NCI-H69 (cell line): ENCODE data around the gene SBF2.

Source experiments
- DNase-seq: peaks from one replicate; lab custom pipeline; 2025; lab: John Stamatoyannopoulos, UW

SBF2 gene

DNA sequence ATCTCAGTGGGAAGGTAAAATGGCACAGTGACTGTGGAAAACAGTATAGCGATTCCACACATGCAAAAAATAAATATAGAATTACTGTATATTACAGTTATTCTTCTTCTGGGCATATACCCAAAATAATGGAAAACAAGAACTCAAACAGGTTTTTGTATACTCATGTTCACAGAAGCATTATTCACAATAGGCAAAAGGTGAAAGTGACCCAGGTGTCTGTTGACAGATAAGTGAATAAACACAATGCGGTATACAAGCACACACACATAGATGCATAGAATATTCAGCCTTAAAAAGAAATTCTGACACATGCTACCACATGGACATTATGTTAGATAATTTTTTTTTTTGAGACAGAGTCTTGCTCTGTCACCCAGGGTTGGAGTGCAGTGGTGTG is 397.1 kb downstream of the SBF2 start:
- DNase-seq, result no peak

DNA sequence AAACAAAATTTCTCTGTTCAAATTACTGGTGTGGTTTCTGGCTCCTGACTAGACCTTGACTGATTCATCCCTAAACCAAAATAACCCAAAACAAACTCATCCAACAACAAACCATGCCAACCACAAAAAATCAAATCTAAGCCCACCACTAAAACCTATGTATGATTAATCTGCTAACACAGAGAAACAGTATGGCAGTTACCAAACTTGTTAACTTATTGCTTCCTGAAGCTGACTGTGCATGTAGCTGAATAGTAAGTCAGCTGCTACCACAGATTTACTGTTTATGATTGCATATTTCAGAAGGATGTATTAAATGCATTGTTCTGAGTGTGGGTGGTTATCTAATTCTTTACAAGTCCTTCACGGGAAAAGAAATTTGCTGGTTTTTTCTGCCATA is 399.0 kb downstream of the SBF2 start:
- DNase-seq, result no peak

DNA sequence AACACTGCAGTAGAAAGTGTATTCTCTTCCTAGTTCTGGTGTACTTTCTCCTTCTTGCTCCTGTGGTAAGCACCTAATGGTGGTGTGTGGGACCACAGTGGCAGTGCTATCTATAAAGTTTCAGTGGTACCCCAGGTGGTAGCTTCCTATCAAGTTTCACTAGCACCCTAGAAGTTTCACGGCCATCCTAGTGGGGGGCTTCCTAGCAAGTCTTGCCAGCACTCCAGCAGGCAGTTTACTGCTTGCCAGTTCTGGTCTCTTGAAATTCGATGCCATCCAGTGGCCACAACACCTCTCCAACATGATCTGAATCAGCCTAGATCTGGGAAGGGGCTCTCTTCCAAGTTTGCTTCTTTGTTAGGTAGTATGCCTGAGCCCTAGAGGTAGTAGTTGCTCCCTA is 400.5 kb downstream of the SBF2 start:
- peak; percentile 16 for DNase-seq

DNA sequence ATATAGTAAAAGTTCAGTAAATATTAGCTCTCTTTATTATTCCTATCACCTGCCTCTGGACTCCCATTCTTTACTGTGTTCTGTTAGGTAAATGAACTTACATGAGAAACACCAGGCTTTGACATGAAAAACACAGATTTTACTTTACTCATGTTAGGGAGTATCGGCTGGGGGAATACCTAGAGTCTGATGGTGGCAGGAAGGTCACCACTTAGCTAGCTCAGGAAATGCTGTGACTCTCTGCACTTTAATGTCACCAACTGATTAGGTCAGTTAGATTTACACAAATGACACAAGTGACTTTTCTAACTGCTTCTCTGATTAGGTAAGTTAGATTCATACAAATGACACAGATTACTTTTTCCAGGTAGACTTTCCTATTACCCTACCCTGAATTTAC is 405.1 kb downstream of the SBF2 start:
- DNase-seq, result no peak

DNA sequence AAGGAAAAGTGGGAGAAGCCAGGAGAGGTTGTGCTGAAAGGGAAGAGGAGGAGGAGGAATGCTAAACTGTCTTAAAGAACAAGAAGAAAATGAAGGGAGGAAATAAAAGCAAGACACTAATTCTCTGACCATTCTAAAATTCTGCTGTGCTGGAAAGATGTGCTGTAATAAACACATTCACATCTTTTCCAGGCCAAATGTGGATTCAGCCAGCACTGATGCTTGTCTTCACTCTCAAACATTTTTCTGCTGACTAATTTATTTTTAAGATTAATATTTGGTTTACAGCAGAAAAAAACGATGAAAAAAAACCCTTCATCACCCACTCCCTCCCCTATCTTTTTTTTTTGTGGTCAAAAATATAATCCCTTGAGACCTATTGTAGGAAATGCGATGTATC is 406.5 kb downstream of the SBF2 start:
- no peak for DNase-seq

- no peak for DNase-seq
These were observed 407.4 kb downstream of the SBF2 start for GRCh38 chr11:9886595-9886994.

- DNase-seq, result no peak
These were observed 409.4 kb downstream of the SBF2 start for GRCh38 chr11:9884601-9885000.

GRCh38 chr11:9880657-9881056 is 413.4 kb downstream of the SBF2 start:
- no peak for DNase-seq

DNA sequence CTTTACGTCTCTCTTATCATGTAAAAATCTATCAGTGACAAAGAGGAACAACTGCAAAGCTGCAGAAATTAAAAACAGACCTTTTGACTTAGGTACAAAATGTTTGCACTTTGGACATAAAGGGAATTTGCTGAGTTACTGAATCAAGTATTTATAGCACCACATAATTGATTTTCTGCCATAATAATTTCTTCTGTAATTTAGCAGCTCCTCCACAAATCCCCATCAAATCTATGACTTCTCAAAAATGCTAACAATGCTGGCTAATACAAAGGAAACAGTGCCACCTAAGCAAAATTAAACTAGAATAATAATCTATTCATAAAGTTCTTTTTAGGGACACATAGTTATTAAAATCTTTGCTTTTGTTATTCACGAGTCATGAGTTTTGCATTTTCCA is 415.1 kb downstream of the SBF2 start:
- DNase-seq, result no peak

GRCh38 chr11:9876331-9876730 is 417.7 kb downstream of the SBF2 start:
- DNase-seq, result no peak

GRCh38 chr11:9875862-9876261 is 418.2 kb downstream of the SBF2 start:
- no peak for DNase-seq

GRCh38 chr11:9875399-9875798 is 418.6 kb downstream of the SBF2 start:
- no peak for DNase-seq

GRCh38 chr11:9874466-9874865 is 419.6 kb downstream of the SBF2 start:
- DNase-seq, result no peak

DNA sequence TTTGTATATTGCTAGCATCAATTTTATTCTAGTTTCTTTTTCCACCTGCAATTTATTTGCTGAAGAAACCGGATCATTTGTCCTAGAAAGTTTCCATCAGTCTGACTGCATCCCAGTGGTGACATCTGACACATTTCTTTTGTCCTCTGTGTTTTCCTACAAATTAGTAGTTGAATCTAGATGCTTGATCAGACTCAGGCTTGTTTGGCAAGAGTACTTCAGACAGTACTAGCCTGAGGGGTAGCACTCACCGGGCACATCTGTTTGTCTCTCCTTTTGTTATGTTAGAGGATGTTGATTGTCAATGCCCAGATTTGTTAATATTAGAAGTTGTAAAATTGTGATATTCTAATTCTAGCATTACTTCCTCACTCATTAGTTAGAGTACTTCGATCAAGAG is 425.4 kb downstream of the SBF2 start:
- DNase-seq, result peak; percentile 93

DNA sequence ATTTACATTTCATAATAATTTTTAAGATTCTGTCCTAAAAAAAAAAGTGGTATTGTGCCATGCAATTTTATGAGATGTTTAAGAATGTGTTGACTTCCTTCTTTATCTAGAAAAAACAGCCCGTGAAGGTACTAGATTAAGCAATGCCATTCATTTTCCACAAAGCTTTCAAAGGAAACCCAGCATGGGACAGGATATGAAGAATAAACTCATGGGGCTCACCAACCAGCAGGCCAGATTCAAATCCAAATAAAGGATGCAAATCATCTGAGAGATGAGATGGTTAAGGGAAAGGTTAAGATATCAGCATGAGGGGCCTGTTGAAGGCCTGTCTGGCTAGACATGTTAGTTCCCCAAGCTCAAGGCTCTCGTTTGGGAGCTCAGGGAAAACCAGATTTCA is 431.0 kb downstream of the SBF2 start:
- peak; percentile 76 for DNase-seq

- DNase-seq, result peak; percentile 86
These were observed 431.9 kb downstream of the SBF2 start for GRCh38 chr11:9861860-9862725.

DNA sequence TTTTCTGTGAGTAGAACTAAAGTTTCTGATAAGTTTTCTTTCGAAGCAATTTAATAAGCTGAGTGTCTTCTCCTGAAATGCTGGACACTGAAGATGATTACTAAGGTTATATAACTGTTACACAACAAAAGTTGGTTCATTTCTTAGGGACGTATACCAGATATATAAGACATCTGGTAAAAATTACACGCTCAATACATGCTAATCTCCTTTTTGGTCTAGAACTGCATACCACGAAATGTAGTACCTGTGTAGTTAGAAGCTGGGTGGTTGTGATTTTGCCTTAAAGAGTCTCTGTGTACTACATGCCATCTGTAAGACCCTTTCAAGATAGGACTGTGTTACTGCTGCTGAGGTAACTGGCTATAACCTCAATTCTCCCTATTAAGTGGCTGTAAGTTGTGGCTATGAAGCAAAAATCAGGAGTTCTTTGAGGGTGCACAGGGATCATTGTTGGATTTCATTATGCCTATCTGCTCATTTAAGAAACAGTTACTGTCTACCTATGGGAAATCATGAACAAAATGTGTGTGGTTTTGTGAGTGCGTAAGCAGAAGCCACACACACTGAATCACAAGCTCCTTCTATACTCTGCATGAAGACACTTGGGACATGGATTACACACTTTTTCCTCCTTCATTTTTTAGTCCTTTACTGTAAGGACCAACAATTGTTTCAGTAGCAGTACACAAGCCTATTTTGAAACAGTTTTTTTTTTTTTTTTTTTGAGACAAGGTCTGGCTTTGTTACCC is 434.3 kb downstream of the SBF2 start:
- DNase-seq, result no peak

DNA sequence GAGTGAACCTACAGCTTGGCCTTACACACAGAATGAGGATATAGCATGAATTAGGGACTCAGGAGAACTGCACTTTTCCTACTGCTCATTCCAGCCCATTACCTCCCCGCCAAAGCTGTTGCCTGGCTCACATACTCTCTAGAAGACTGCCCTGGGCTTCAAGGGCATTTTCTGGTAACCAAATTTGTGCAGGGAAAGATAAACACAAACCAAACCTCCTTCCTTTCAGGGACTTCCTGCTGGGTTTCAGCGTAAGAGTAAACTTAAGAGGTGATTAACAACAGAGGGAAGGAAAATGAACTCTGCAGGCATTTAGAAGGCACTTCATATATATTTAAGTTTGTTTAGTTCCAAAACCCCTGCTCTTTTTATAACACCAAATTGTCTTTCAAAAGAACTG is 435.2 kb downstream of the SBF2 start:
- peak; percentile 92 for DNase-seq

DNA sequence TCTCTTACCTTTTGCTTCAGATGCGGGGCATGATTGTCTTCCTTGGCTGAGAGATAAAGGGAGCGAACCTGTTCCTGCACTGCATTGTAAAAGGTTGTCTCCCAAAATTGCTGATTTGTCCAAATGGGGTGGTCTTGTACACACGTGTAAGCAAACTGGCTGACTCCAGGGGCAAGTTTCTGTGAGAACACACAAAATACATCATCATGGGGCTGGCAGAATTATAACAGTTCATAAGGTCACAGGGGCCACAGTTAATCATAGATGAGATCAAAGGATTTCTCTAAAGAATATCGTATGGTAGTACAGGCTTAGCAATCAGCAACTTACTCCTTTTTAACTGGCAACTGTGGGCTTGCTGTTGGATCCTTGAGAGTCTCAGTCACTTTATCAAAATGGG is 435.8 kb downstream of the SBF2 start:
- peak; percentile 47 for DNase-seq

- DNase-seq, result no peak
These were observed 438.3 kb downstream of the SBF2 start for GRCh38 chr11:9855579-9856287.

DNA sequence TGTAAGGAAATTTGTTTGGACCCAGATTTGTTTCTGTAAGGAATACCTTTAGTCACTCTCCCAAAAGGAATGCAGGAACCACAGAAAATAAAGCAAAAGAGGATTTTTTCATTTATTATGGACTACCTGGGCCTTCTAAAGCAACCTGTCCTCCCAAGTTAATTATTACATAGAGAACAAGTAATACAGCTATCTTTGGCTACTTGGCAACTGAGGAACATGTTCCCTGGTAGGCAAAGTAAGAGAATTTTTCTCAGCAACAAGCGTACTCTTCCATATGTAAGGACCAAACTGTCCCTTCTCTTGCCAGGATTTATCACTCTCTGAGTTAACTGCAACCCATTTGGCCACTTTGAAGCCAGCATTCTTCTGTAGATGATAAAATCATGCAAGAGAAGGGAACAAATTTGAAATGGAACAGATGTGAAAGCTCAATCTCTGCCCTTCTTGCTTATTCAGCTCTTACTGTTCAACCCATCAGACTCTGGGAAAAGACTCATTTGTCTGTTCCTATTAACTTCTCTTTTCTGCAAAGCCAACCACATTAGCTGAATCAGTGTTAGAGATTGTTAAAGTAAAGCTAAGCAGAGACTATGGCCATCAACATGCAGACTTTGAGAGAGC is 440.0 kb downstream of the SBF2 start:
- DNase-seq, result no peak

DNA sequence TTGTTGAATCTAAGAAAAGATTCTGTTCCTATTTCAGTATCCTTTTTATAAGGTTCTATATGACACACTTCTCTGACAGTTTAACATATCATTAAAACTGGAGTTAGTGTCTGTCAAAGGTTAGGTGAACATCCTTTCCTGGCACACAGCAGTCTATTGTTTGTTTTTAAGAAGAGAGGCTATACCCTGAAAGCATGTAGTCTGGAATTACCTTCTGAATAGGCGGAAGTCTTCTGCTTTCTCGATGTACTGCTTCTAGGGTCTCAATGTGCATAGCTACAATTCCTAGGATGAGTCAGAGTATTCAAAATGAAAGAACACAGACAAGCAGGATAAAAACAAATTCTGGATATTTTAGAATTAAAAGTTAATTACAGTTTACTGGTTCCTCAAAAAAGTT is 441.6 kb downstream of the SBF2 start:
- peak; percentile 13 for DNase-seq
